Measurements from ENCODE around the gene ADARB1.

DNA sequence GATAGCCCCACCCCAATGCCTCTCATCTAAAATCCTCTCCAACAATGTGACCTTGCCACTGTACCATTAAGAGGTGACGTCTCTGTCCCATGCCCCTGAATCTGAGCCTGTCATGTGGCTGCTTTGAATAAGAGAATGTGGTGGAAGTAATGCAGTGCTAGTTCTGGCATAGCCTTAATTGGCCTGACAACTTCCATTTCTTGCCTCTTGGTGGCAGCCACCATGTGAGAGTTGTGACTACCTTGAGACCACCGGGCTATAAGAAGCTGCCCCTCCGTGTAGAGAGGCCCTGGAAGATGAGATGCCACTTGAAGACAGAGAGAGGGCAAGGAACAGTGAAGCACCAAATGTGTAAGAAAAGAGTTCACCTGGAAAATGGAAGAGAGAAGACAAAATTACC is 118.0 kb downstream of the ADARB1 start:
- TF ChIP-seq FOXM1 (IDR thresholded peaks at IDR 0.05; ENCODE audit: borderline replicate concordance): no peak
- TF ChIP-seq L3MBTL2 (conservative IDR thresholded peaks at IDR 0.05): no peak
- TF ChIP-seq FOXA1 (IDR thresholded peaks at IDR 0.05): no peak
- no peak for TF ChIP-seq CTBP1 (IDR thresholded peaks at IDR 0.05; ENCODE audit: borderline replicate concordance)
- TF ChIP-seq SUZ12 (IDR thresholded peaks at IDR 0.05): no peak
- no peak for TF ChIP-seq HDGF (IDR thresholded peaks at IDR 0.05; ENCODE audit: borderline replicate concordance)

Data from HEK293T (cell line).